DND-41 (cell line): ENCODE measurements around the gene AP2S1.
"Not testable (repeated sequence)": the region's sequence is repeated elsewhere in the genome, so short reads cannot be mapped to it uniquely, and the experiment has no call there.

ENCODE experiments used
- ATAC-seq: fragments of 200-7000 bp; cut with Tn5 transposase; 3 replicates; pipeline ENCODE4 v1.9.1; 2021; ENCODE audit warnings: low read depth; ENCODE audit not compliant: insufficient read depth
- DNase-seq: peaks from one replicate; pipeline ENCODE4 v3.0.0-alpha.2; 2020
- H2AFZ ChIP-seq: 2 replicates; pipeline ENCODE4 v1.6.0; 2012; ENCODE audit warnings: low read depth, low read length
- H3K27ac ChIP-seq: 2 replicates; pipeline ENCODE4 v1.5.1; 2012; ENCODE audit warnings: low read length, inconsistent platforms
- H3K27me3 ChIP-seq: fragments of 200-600 bp; sonication (generic); 2 replicates; pipeline ENCODE4 v1.6.0; 2012; ENCODE audit warnings: low read length, mild to moderate bottlenecking, inconsistent platforms; ENCODE audit not compliant: insufficient read depth, poor library complexity
- H3K36me3 ChIP-seq: 2 replicates; pipeline ENCODE4 v1.5.1; 2012; ENCODE audit warnings: low read length, inconsistent platforms; ENCODE audit not compliant: insufficient read depth
- H3K4me1 ChIP-seq: 2 replicates; pipeline ENCODE4 v1.5.1; 2012; ENCODE audit warnings: mild to moderate bottlenecking, low read length; ENCODE audit not compliant: insufficient read depth
- H3K4me2 ChIP-seq: 2 replicates; pipeline ENCODE4 v1.6.0; 2012; ENCODE audit warnings: mild to moderate bottlenecking, moderate library complexity, low read length, inconsistent platforms; ENCODE audit not compliant: insufficient read depth
- H3K4me3 ChIP-seq, 2 experiments: fragments of 200-600 bp in 1 of 2; shearing (Covaris generic) in 1 of 2; 2 replicates each; pipeline ENCODE4 v1.5.1; 2012 to 2016; ENCODE audit warnings: inconsistent platforms in 2 of 2, low read length in 2 of 2, mild to moderate bottlenecking in 2 of 2, low read depth in 1 of 2, moderate library complexity in 1 of 2
- H3K79me2 ChIP-seq: 2 replicates; pipeline ENCODE4 v1.6.0; 2012; ENCODE audit warnings: low read length, inconsistent platforms; ENCODE audit not compliant: insufficient read depth
- H3K9ac ChIP-seq: 2 replicates; pipeline ENCODE4 v1.6.0; 2012; ENCODE audit warnings: low read depth, mild to moderate bottlenecking, inconsistent platforms, low read length, moderate library complexity
- H3K9me3 ChIP-seq: 2 replicates; pipeline ENCODE4 v1.5.1; 2012; ENCODE audit warnings: low read length, moderate library complexity, mild to moderate bottlenecking, inconsistent platforms; ENCODE audit not compliant: insufficient read depth, severe bottlenecking
- H4K20me1 ChIP-seq: 2 replicates; pipeline ENCODE4 v1.6.0; 2012; ENCODE audit warnings: low read length; ENCODE audit not compliant: insufficient read depth
- EZH2 ChIP-seq: IDR thresholded peaks from 3 replicates; pipeline ENCODE4 v1.6.1; 2012; ENCODE audit warnings: borderline replicate concordance, low read depth, mild to moderate bottlenecking, moderate library complexity, low read length, inconsistent platforms; ENCODE audit not compliant: severe bottlenecking
- TF ChIP-seq, protein P1 (sequence below): IDR thresholded peaks from 2 replicates; pipeline ENCODE4 v1.5.1; 2012; ENCODE audit warnings: borderline replicate concordance, low read length, moderate library complexity, mild to moderate bottlenecking; ENCODE audit not compliant: poor library complexity, severe bottlenecking; ENCODE audit errors: extremely low read depth

AP2S1 gene

DNA sequence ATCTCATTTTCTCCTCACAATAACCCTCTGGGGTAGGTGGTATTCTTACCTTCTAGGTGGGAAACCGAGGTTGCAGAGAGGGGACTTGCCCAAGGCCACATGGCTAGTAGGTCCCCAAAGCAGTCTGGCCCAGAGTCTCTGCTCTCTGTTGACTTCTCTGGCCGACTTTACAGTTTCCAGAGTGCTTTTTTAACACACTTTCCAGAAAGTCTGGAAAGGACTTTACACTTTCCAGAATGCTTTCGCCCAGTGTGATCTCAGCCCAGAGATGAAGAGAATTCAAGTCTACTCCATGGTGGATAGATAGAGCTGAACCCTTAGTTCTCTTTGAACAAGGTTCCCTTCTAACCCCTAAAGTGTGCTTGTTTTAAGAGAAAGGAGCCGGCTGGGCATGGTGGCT is 22.3 kb upstream of the AP2S1 start:
- H3K79me2 ChIP-seq: peaks cover 96% of the 10 kb centered on the region
- H2AFZ ChIP-seq: no peak overlapping the region
- peaks cover 4% of the 10 kb centered on the region; the same call in 1 of the 2 replicates for H3K36me3 ChIP-seq
- DNase-seq: no peak
- peaks cover 30% of the 10 kb centered on the region; the same call in 1 of the 2 replicates for H4K20me1 ChIP-seq
- H3K4me2 ChIP-seq: no peak overlapping the region
- no peak overlapping the region for H3K27ac ChIP-seq
- no peaks in the 10 kb centered on the region for H3K4me1 ChIP-seq
- TF ChIP-seq EZH2: no peak
- TF ChIP-seq, protein P1, sequence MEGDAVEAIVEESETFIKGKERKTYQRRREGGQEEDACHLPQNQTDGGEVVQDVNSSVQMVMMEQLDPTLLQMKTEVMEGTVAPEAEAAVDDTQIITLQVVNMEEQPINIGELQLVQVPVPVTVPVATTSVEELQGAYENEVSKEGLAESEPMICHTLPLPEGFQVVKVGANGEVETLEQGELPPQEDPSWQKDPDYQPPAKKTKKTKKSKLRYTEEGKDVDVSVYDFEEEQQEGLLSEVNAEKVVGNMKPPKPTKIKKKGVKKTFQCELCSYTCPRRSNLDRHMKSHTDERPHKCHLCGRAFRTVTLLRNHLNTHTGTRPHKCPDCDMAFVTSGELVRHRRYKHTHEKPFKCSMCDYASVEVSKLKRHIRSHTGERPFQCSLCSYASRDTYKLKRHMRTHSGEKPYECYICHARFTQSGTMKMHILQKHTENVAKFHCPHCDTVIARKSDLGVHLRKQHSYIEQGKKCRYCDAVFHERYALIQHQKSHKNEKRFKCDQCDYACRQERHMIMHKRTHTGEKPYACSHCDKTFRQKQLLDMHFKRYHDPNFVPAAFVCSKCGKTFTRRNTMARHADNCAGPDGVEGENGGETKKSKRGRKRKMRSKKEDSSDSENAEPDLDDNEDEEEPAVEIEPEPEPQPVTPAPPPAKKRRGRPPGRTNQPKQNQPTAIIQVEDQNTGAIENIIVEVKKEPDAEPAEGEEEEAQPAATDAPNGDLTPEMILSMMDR: no peak
- H3K4me3 ChIP-seq: no peak overlapping the region
- H3K27me3 ChIP-seq: no peaks in the 10 kb centered on the region
- ATAC-seq: no peak
- H3K9ac ChIP-seq: no peak overlapping the region
- H3K9me3 ChIP-seq: no peaks in the 10 kb centered on the region

DNA sequence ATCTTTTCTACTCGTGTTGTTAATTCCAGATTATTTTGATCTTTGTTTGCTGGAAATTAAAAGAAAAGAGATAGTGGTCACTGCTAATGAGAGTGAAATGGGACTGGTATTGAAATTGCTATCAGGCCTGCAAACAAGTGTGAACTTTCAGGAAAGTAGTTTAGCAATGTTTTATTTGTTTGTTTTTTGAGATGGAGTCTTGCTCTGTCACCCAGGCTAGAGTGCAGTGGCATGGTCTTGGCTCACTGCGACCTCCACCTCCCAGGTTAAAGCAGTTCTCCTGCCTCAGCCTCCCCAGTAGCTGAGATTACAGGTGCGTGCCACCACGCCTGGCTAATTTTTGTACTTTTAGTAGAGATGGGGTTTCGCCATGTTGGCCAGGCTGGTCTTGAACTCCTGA is 20.5 kb upstream of the AP2S1 start:
- H3K9ac ChIP-seq, H3K27me3 ChIP-seq, H3K27ac ChIP-seq, H3K4me3 ChIP-seq, ATAC-seq, H3K9me3 ChIP-seq, H3K4me1 ChIP-seq, DNase-seq, H3K4me2 ChIP-seq, H2AFZ ChIP-seq, H3K36me3 ChIP-seq: not testable (repeated sequence)
- H4K20me1 ChIP-seq: peaks cover 45% of the 10 kb centered on the region; the same call in 1 of the 2 replicates
- H3K79me2 ChIP-seq: peaks cover 98% of the 10 kb centered on the region

DNA sequence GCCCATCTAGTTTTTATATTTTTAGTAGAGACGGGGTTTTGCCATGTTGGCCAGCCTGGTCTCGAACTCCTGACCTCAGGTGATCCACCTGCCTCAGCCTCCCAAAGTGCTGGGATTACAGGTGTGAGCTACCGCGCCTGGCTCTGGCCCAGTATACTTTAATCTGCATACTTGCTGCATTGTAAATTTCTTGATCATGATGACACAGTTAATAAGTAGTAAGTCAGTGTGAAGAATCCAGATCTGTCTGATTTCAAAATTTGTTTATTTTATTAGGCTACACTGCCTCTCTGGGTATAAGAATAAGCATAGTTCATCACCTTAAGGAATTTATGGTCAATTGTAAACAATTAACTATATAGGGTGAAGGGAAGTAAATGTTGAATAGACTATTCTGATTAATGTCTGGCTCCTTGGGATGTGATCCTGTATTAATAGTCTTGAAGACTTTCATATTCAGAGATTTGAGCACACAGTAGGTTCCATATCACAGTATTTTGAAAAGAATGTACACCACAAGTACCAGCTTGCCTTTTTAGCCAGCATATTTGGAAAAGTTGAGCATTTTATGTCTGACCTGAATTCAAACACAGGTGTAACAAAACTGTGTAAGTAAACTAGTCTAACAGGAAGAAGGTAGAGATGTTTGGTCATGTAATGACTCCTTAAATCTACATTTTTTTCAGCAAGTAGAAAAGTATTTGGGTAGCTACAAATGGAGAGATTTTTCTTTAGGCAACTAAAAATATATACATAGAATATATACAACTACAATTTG is 17.6 kb upstream of the AP2S1 start:
- TF ChIP-seq EZH2: no peak
- TF ChIP-seq, protein P1: no peak
- Histone ChIP-seq H3K27me3 (no peaks in the 10 kb centered on the region), H3K27ac (no peak overlapping the region), H3K79me2 (peaks cover 98% of the 10 kb centered on the region), H3K9me3 (no peaks in the 10 kb centered on the region), H3K4me2 (no peak overlapping the region), H4K20me1 (peaks cover 64% of the 10 kb centered on the region), H3K36me3 (peaks cover 9% of the 10 kb centered on the region), H3K4me1 (peaks cover 32% of the 10 kb centered on the region), H3K9ac (no peak overlapping the region), H3K4me3 (no peak overlapping the region), H2AFZ (no peak overlapping the region)
- ATAC-seq: no peak
- DNase-seq: no peak

DNA sequence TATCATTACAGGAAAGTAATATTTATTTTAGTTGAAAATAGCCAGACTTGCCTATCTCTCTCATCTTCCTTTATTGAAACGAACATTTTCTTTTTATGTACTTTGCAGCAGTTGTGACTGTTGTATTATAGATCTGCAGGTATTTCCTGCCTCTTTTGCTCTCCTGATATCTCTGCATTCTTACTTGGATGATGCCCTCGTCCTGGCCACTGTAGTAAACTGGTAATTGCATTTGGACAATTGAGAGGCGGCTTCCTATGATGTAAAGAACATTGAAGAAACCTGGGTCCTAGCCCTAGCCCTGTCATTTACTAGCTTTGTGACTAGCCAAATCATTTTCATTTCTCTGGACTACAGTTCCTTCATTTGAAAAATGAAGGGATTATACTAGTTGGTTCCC is 16.5 kb upstream of the AP2S1 start:
- H3K4me2 ChIP-seq: peak overlapping the region; percentile 11; the same call in 1 of the 2 replicates
- peaks cover 42% of the 10 kb centered on the region for H3K4me1 ChIP-seq
- no peak for ATAC-seq
- no peak for DNase-seq
- TF ChIP-seq, protein P1: no peak
- TF ChIP-seq EZH2: no peak
- no peak overlapping the region for H3K27ac ChIP-seq
- H3K4me3 ChIP-seq: no peak overlapping the region
- no peak overlapping the region for H2AFZ ChIP-seq
- peaks cover 99% of the 10 kb centered on the region for H3K79me2 ChIP-seq
- H4K20me1 ChIP-seq: peaks cover 70% of the 10 kb centered on the region
- no peaks in the 10 kb centered on the region for H3K27me3 ChIP-seq
- H3K9me3 ChIP-seq: no peaks in the 10 kb centered on the region
- H3K36me3 ChIP-seq: peaks cover 14% of the 10 kb centered on the region
- no peak overlapping the region for H3K9ac ChIP-seq
